ENCODE measurements around the gene NMNAT2.

The NMNAT2 gene

DNA sequence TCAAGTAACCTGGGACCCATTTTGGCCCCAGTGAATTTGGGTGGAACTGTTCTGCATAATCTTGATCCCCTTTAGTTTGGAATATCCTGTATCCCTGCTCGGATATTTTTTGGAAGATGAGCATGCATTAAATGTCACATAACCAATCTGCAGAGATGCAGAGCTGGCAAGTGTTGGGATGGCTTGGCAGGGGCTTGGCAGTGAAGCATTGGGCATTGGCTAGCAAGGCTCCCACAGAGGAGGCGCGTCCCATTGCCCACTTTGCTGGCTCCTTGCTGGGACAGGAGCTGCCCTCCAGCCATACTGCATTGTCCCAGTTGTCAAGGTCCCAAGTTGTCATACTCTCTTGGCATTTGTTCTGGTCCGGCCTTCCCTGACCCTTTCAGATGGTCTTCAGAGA, 202.2 kb downstream of the NMNAT2 start:
- TF ChIP-seq, protein P1, sequence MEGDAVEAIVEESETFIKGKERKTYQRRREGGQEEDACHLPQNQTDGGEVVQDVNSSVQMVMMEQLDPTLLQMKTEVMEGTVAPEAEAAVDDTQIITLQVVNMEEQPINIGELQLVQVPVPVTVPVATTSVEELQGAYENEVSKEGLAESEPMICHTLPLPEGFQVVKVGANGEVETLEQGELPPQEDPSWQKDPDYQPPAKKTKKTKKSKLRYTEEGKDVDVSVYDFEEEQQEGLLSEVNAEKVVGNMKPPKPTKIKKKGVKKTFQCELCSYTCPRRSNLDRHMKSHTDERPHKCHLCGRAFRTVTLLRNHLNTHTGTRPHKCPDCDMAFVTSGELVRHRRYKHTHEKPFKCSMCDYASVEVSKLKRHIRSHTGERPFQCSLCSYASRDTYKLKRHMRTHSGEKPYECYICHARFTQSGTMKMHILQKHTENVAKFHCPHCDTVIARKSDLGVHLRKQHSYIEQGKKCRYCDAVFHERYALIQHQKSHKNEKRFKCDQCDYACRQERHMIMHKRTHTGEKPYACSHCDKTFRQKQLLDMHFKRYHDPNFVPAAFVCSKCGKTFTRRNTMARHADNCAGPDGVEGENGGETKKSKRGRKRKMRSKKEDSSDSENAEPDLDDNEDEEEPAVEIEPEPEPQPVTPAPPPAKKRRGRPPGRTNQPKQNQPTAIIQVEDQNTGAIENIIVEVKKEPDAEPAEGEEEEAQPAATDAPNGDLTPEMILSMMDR (IDR thresholded peaks at IDR 0.05): no peak
- Histone ChIP-seq H3K9me3 (no peaks in the 10 kb centered on the region), H3K27ac (no peak overlapping the region), H3K36me3 (no peaks in the 10 kb centered on the region), H3K4me3 (no peak overlapping the region), H3K4me1 (peaks cover 0 to 37% (median 28%) of the 10 kb centered on the region in 4 donors), H3K27me3 (no peaks in the 10 kb centered on the region)
- no peak for DNase-seq
- intact Hi-C loops (cut with DNase I; ENCODE audit: low total_unique reads): no loop called here

DNA sequence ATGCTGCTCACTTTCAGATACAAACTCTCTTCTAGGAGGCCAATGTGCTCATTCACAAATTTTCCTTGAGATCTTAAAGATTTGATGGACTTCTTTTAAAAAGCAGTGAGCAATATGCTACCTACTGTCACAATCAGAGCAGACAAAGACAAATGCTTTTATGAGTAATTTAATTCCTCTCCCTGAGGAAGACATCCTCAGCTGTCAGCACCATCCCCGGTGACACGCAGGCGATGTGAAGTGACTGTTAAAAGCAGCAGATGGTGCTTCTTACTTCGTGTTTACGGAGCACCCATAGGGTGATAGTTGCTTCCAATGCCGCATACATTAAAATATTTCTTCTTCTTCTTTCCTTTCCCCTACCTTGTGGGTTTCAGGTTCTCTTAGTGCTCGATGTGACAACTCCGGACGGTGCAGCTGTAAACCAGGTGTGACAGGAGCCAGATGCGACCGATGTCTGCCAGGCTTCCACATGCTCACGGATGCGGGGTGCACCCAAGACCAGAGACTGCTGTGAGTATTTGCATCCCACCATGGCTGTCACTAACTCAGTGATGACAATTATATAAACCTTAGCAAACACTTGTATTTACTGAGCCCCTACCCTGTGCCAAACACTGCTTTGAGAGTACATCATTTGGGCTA, 203.0 kb downstream of the NMNAT2 start:
- Histone ChIP-seq H3K36me3 (no peaks in the 10 kb centered on the region), H3K27ac (no peak overlapping the region), H3K4me1 (peaks cover 0 to 37% (median 28%) of the 10 kb centered on the region in 4 donors), H3K4me3 (no peak overlapping the region), H3K27me3 (no peaks in the 10 kb centered on the region), H3K9me3 (no peaks in the 10 kb centered on the region)
- intact Hi-C loops (cut with DNase I; ENCODE audit: low total_unique reads): no loop called here
- no peak for DNase-seq
- TF ChIP-seq, protein P1 (IDR thresholded peaks at IDR 0.05): no peak

DNA sequence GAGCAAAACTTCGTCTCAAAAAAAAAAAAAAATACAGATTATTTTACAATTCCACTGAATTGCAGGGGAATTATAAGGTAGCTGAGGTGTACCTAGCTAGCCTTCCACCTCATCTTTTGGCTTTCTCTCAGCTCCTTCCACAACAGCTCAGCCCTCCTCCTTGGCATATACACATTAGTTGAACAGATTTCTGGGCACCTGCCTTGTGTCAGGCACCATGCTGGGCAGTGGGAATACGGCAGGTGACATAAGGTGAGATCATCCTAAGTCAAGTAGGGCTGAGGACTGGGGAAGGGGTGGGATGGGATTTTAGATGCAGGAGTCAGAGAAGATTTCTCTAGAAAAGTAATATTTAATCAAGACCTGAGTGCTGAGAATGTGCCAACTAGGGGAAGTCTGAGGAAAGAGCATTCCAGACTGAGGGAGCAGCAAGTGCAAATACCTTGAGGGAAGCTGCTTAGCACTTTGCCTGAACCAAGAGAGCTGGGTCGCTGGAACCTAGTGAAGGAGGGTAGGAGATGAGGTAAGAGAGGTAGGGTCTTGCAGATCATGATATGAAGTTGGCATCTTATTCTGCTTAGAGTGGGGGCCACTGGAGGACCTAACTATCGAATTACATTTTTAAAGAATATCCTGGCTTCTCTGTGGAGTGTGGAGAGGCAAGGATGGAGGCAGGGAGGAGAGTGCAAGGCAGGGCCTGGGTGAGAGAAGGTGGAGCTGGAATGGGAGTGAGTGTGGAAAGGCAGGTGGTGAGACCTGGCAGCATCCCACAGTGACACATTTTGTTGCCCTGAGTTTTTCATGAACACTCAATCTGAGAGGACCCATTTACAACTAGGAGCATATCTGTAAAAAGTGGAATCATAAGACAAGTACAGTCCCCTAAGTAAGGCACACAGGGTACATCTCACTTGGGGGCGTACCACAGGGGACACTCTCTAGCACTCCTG, 203.9 kb downstream of the NMNAT2 start:
- Histone ChIP-seq H3K27me3 (no peaks in the 10 kb centered on the region), H3K27ac (no peak overlapping the region), H3K4me1 (peaks cover 0 to 31% (median 25%) of the 10 kb centered on the region in 4 donors), H3K4me3 (no peak overlapping the region), H3K36me3 (no peaks in the 10 kb centered on the region), H3K9me3 (no peaks in the 10 kb centered on the region)
- TF ChIP-seq, protein P1 (IDR thresholded peaks at IDR 0.05): no peak
- DNase-seq: no peak
- intact Hi-C loops (cut with DNase I; ENCODE audit: low total_unique reads): no loop called here

DNA sequence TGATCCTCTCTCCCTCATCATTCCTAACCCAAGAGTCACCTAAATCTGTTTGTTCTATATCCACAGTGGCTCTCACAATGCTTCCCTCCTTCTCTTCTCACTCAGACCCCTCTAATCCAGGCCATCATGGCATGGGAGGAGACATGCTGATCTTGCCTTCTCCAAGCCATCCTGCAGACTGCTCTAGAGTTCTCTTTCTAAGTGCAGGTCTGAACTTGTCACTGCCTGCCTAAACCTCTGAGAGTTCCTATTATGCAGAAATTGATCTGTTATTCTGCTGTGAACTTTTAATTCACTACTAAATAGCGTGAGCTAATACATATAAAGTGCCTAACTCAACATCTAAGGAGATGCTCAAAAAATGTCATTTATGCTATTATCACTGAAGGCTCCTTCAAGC, 205.3 kb downstream of the NMNAT2 start:
- Histone ChIP-seq H3K4me1 (peaks cover 0 to 17% (median 12%) of the 10 kb centered on the region in 4 donors), H3K4me3 (no peak overlapping the region), H3K36me3 (no peaks in the 10 kb centered on the region), H3K27ac (no peak overlapping the region), H3K9me3 (no peaks in the 10 kb centered on the region), H3K27me3 (no peaks in the 10 kb centered on the region)
- TF ChIP-seq, protein P1 (IDR thresholded peaks at IDR 0.05): no peak
- no peak for DNase-seq
- intact Hi-C loops (cut with DNase I; ENCODE audit: low total_unique reads): no loop called here

DNA sequence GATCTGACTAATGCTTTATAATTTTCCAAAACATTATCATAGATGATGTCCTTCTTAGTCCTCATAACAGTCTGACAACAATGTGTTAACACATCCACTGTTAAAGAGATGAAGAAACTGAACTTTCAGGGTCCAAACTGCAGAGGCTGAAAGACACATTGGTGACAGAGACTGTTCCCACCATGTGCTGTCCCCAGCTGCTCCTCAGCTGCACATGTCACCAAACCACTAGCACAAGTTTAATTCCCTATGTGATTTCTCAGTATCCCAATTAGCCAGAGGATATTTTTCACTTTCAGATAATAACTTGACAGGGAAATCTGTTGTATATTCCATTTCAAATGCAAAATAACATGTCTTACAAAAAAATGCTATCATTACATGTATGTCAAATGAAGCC, 207.5 kb downstream of the NMNAT2 start:
- TF ChIP-seq, protein P1 (IDR thresholded peaks at IDR 0.05): no peak
- Histone ChIP-seq H3K4me3 (no peak overlapping the region), H3K4me1 (peaks cover 0 to 2% (median under 1%) of the 10 kb centered on the region in 4 donors), H3K36me3 (no peaks in the 10 kb centered on the region), H3K27ac (no peak overlapping the region), H3K27me3 (no peaks in the 10 kb centered on the region), H3K9me3 (no peaks in the 10 kb centered on the region)
- intact Hi-C loops (cut with DNase I; ENCODE audit: low total_unique reads): no loop called here
- no peak for DNase-seq

Measured in tibial artery (tissue), 4 donors.